Tibial nerve (tissue), 4 donors: ENCODE measurements around the gene EMILIN2.

Source experiments
- EP300 ChIP-seq, 2 donors: sonication (generic); formaldehyde crosslinking; IDR thresholded peaks; one replicate each; pipeline ENCODE4 v1.6.1; 2017; ENCODE audit warnings: antibody characterized with exemption in 2 of 2, mild to moderate bottlenecking in 1 of 2
- TF ChIP-seq, protein P1 (sequence below), 5 experiments: fragments of 200-600 bp in 3 of 5; fragments of 450-650 bp in 2 of 5; sonication (generic) in 3 of 5; IDR thresholded peaks; one replicate each; pipeline ENCODE4 v1.5.1; 2016 to 2019; ENCODE audit warnings: antibody characterized with exemption in 5 of 5, mild to moderate bottlenecking in 3 of 5, moderate library complexity in 2 of 5

DNA sequence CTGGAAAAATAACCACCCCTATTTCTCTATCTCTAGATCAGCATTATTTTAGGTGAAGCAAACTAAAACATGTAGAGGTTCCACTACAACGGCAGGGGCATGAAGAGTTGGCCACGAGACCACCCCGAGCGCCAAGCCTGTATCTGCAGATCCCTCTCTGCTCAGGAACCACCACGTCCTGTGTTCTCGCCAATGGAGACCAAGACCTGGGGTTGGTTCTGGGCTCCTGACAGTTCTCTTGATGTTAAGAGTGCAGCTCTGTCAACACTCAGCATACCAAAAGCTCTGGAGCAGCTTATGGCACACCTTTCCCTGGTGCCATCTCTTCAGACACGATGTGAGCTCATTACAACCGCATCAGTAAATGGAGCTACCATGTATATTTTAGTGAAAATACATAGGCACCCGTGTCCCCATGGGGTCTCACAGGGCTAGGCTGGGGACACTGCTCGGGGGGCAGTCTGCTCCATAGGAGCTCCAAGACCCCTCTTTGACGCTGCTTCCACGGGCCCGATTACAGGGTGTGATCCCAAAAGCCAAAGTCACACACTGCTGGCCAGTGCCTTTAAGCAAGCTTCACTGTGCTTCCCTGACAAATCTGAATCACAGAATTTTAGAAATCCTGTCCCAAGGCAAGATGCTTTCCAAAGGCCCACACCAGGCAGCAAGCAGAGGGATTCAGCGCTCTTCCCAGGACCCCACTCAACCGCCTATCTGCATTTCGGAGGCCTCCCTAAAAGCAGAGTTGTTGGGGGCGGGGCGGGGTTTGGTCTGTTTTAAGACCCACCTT is 72.2 kb downstream of the EMILIN2 start:
- TF ChIP-seq, protein P1, sequence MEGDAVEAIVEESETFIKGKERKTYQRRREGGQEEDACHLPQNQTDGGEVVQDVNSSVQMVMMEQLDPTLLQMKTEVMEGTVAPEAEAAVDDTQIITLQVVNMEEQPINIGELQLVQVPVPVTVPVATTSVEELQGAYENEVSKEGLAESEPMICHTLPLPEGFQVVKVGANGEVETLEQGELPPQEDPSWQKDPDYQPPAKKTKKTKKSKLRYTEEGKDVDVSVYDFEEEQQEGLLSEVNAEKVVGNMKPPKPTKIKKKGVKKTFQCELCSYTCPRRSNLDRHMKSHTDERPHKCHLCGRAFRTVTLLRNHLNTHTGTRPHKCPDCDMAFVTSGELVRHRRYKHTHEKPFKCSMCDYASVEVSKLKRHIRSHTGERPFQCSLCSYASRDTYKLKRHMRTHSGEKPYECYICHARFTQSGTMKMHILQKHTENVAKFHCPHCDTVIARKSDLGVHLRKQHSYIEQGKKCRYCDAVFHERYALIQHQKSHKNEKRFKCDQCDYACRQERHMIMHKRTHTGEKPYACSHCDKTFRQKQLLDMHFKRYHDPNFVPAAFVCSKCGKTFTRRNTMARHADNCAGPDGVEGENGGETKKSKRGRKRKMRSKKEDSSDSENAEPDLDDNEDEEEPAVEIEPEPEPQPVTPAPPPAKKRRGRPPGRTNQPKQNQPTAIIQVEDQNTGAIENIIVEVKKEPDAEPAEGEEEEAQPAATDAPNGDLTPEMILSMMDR (IDR thresholded peaks at IDR 0.05): no peak
- no peak for TF ChIP-seq EP300 (IDR thresholded peaks at IDR 0.05)
